HepG2 (cell line): ENCODE data around the gene CTNND1. TPM values are rescaled to one million over a fixed set of nuclear protein-coding genes. Genes with fewer than 3 reads are reported as not detected.

ENCODE experiments used
- CBFB ChIP-seq: sonication (generic); formaldehyde crosslinking; IDR thresholded peaks from 2 replicates; pipeline ENCODE4 v1.4.0; 2020; ENCODE audit warnings: missing genetic modification reagents
- FOXK1 ChIP-seq: sonication (generic); formaldehyde crosslinking; IDR thresholded peaks from 2 replicates; pipeline ENCODE4 v1.4.0; 2020; ENCODE audit warnings: low read depth, missing genetic modification reagents, borderline replicate concordance
- FOXP1 ChIP-seq, 2 experiments: fragments of 450-650 bp in 1 of 2; IDR thresholded peaks; 2 replicates each; pipeline ENCODE4 v1.6.1; 2017 to 2018; ENCODE audit warnings: antibody characterized with exemption in 1 of 2
- KAT2B ChIP-seq: fragments of 150-350 bp; IDR thresholded peaks from 2 replicates; pipeline ENCODE4 v1.6.1; 2014; ENCODE audit warnings: low read depth, low read length, borderline replicate concordance
- KDM2A ChIP-seq: sonication (generic); formaldehyde crosslinking; IDR thresholded peaks from 2 replicates; pipeline ENCODE4 v1.4.0; 2020; ENCODE audit warnings: low read depth, missing genetic modification reagents, borderline replicate concordance
- TOPORS ChIP-seq: sonication (generic); formaldehyde crosslinking; IDR thresholded peaks from 2 replicates; pipeline ENCODE4 v1.8.0; 2023; ENCODE audit warnings: mild to moderate bottlenecking, missing genetic modification reagents
- ZFP36L1 ChIP-seq: sonication (generic); formaldehyde crosslinking; IDR thresholded peaks from 2 replicates; pipeline ENCODE4 v1.8.0; 2022; ENCODE audit warnings: mild to moderate bottlenecking, missing genetic modification reagents, moderate library complexity
- ZIK1 ChIP-seq: sonication (generic); formaldehyde crosslinking; IDR thresholded peaks from 2 replicates; pipeline ENCODE4 v1.5.0; 2020; ENCODE audit warnings: mild to moderate bottlenecking, low read depth, missing genetic modification reagents, borderline replicate concordance
- ZNF468 ChIP-seq: sonication (generic); formaldehyde crosslinking; IDR thresholded peaks from 2 replicates; pipeline ENCODE4 v1.8.0; 2022; ENCODE audit warnings: mild to moderate bottlenecking, moderate library complexity, missing genetic modification reagents
- ZNF75D ChIP-seq: sonication (generic); formaldehyde crosslinking; IDR thresholded peaks from 2 replicates; pipeline ENCODE4 v1.8.1; 2023; ENCODE audit warnings: missing genetic modification reagents, mild to moderate bottlenecking, borderline replicate concordance
- ZSCAN31 ChIP-seq: sonication (generic); formaldehyde crosslinking; IDR thresholded peaks from 2 replicates; pipeline ENCODE4 v1.5.0; 2020; ENCODE audit warnings: low read depth, mild to moderate bottlenecking, missing genetic modification reagents
- polyA plus RNA-seq, 8 experiments: library from polyadenylated mRNA; depleted of rRNA in 3 of 8; stranded (reverse) in 7 of 8; unstranded in 1 of 8; fragments of >200 nt; fragmentation: Illumina TruSeq in 4 of 8; extraction: Trizol in 4 of 8; gene quantifications; 2 replicates each; pipeline versions ENCODE4 v1.2.1 to v1.2.3, GENCODE V29; 2011 to 2016; ENCODE audit warnings: low read depth in 4 of 8, missing spikeins in 1 of 8, mixed read lengths in 1 of 8; ENCODE audit not compliant: insufficient read depth in 1 of 8
- total RNA-seq, 5 experiments: library from RNA; depleted of rRNA; stranded (reverse); fragments of >200 nt; fragmentation: Illumina TruSeq; extraction: Trizol; gene quantifications; 2 replicates each; pipeline ENCODE4 v1.2.3, GENCODE V29; 2016; ENCODE audit warnings: low read depth in 1 of 5
- TF ChIP-seq, protein P1 (sequence below): sonication (generic); formaldehyde crosslinking; IDR thresholded peaks from 2 replicates; pipeline ENCODE4 v1.4.0; 2020; ENCODE audit warnings: missing genetic modification reagents, borderline replicate concordance
- TF ChIP-seq, protein P2 (sequence below): sonication (generic); formaldehyde crosslinking; IDR thresholded peaks from 2 replicates; pipeline ENCODE4 v1.8.1; 2023; ENCODE audit warnings: mild to moderate bottlenecking, inconsistent platforms, moderate library complexity, missing genetic modification reagents, borderline replicate concordance
- TF ChIP-seq, protein P3 (sequence below): sonication (generic); formaldehyde crosslinking; IDR thresholded peaks from 2 replicates; pipeline ENCODE4 v1.4.0; 2020; ENCODE audit warnings: missing genetic modification reagents
- TF ChIP-seq, protein P4 (sequence below): sonication (generic); formaldehyde crosslinking; IDR thresholded peaks from 2 replicates; pipeline ENCODE4 v1.4.0; 2020; ENCODE audit warnings: mild to moderate bottlenecking, missing genetic modification reagents
- TF ChIP-seq, protein P5 (sequence below): IDR thresholded peaks from 2 replicates; pipeline ENCODE4 v1.6.1; 2018; ENCODE audit warnings: missing genetic modification reagents, mild to moderate bottlenecking, missing compliant biosample characterization
- TF ChIP-seq, protein P6 (sequence below): IDR thresholded peaks from 2 replicates; pipeline ENCODE4 v1.6.1; 2016

The CTNND1 gene
- total and polyA plus RNA-seq, 2 of the 13 experiments (the other 11 are each of a cell fraction or from before 2014, with no cell fraction given) = 117 to 128 TPM

DNA sequence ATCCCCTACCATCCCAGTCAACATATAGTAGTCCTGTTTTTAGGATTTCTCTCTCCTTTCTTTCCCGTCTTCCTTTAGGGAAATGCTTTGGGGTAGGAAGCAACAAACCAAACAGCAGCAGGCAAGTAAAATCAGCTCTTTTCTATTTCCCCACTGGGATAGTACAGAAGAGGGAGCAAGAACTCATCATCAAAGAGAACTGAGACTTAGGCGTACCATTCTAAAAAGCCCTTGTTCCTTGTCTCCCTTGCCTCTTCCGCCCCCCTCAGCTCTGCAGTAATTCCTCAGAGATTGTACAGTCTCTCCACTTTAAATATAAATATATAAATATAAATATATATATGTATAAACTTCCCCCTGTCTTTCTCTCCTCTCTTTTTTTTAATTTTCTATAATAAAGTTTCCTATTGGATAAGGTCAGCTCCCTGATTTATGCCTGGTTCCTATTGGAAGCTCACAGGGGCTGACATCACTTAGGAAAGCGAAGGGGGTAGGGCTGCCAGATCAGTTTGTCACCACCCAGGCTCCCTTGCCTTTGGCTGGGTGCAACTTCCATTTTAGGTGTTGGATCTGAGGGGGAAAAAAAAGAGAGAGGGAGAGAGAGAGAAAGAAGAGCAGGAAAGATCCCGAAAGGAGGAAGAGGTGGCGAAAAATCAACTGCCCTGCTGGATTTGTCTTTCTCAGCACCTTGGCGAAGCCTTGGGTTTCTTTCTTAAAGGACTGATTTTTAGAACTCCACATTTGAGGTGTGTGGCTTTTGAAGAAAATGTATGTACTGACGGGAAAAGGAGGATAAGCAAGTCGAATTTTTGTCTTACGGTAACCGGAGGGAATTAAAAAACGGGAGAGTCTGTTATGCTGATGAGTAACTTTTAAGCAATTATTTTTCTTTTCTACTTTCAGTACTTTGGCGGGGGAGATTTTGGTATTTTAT is at the start of gene CTNND1 (continued):
- no peak for TF ChIP-seq ZNF75D (CRISPR knock-in tag)
- no peak for TF ChIP-seq TOPORS
- TF ChIP-seq, protein P1, sequence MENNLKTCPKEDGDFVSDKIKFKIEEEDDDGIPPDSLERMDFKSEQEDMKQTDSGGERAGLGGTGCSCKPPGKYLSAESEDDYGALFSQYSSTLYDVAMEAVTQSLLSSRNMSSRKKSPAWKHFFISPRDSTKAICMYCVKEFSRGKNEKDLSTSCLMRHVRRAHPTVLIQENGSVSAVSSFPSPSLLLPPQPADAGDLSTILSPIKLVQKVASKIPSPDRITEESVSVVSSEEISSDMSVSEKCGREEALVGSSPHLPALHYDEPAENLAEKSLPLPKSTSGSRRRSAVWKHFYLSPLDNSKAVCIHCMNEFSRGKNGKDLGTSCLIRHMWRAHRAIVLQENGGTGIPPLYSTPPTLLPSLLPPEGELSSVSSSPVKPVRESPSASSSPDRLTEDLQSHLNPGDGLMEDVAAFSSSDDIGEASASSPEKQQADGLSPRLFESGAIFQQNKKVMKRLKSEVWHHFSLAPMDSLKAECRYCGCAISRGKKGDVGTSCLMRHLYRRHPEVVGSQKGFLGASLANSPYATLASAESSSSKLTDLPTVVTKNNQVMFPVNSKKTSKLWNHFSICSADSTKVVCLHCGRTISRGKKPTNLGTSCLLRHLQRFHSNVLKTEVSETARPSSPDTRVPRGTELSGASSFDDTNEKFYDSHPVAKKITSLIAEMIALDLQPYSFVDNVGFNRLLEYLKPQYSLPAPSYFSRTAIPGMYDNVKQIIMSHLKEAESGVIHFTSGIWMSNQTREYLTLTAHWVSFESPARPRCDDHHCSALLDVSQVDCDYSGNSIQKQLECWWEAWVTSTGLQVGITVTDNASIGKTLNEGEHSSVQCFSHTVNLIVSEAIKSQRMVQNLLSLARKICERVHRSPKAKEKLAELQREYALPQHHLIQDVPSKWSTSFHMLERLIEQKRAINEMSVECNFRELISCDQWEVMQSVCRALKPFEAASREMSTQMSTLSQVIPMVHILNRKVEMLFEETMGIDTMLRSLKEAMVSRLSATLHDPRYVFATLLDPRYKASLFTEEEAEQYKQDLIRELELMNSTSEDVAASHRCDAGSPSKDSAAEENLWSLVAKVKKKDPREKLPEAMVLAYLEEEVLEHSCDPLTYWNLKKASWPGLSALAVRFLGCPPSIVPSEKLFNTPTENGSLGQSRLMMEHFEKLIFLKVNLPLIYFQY = no peak
- TF ChIP-seq, protein P2, sequence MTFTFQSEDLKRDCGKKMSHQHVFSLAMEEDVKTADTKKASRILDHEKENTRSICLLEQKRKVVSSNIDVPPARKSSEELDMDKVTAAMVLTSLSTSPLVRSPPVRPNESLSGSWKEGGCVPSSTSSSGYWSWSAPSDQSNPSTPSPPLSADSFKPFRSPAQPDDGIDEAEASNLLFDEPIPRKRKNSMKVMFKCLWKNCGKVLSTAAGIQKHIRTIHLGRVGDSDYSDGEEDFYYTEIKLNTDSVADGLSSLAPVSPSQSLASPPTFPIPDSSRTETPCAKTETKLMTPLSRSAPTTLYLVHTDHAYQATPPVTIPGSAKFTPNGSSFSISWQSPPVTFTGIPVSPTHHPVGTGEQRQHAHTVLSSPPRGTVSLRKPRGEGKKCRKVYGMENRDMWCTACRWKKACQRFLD (CRISPR knock-in tag) = no peak
- no peak for TF ChIP-seq ZNF468 (CRISPR knock-in tag)
- TF ChIP-seq, protein P3, sequence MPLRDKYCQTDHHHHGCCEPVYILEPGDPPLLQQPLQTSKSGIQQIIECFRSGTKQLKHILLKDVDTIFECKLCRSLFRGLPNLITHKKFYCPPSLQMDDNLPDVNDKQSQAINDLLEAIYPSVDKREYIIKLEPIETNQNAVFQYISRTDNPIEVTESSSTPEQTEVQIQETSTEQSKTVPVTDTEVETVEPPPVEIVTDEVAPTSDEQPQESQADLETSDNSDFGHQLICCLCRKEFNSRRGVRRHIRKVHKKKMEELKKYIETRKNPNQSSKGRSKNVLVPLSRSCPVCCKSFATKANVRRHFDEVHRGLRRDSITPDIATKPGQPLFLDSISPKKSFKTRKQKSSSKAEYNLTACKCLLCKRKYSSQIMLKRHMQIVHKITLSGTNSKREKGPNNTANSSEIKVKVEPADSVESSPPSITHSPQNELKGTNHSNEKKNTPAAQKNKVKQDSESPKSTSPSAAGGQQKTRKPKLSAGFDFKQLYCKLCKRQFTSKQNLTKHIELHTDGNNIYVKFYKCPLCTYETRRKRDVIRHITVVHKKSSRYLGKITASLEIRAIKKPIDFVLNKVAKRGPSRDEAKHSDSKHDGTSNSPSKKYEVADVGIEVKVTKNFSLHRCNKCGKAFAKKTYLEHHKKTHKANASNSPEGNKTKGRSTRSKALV (CRISPR knock-in tag) = no peak
- no peak for TF ChIP-seq ZSCAN31 (CRISPR knock-in tag)
- no peak for TF ChIP-seq ZFP36L1 (CRISPR knock-in tag)
- no peak for TF ChIP-seq KAT2B
- TF ChIP-seq, protein P4, sequence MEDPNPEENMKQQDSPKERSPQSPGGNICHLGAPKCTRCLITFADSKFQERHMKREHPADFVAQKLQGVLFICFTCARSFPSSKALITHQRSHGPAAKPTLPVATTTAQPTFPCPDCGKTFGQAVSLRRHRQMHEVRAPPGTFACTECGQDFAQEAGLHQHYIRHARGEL (CRISPR knock-in tag) = no peak
- no peak for TF ChIP-seq KDM2A (CRISPR knock-in tag)
- TF ChIP-seq ZIK1 (CRISPR knock-in tag) = no peak
- TF ChIP-seq, protein P5, sequence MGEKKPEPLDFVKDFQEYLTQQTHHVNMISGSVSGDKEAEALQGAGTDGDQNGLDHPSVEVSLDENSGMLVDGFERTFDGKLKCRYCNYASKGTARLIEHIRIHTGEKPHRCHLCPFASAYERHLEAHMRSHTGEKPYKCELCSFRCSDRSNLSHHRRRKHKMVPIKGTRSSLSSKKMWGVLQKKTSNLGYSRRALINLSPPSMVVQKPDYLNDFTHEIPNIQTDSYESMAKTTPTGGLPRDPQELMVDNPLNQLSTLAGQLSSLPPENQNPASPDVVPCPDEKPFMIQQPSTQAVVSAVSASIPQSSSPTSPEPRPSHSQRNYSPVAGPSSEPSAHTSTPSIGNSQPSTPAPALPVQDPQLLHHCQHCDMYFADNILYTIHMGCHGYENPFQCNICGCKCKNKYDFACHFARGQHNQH (CRISPR knock-in tag) = peak; percentile 69; the same call in 1 of the 2 replicates
- no peak for TF ChIP-seq FOXP1 (IDR thresholded peaks at IDR 0.05)
- 0 out of 2 replicates have a peak, but pooled peaks have one; percentile 13 for TF ChIP-seq FOXP1 (CRISPR knock-in tag; IDR thresholded peaks at IDR 0.05)
- TF ChIP-seq, protein P6, sequence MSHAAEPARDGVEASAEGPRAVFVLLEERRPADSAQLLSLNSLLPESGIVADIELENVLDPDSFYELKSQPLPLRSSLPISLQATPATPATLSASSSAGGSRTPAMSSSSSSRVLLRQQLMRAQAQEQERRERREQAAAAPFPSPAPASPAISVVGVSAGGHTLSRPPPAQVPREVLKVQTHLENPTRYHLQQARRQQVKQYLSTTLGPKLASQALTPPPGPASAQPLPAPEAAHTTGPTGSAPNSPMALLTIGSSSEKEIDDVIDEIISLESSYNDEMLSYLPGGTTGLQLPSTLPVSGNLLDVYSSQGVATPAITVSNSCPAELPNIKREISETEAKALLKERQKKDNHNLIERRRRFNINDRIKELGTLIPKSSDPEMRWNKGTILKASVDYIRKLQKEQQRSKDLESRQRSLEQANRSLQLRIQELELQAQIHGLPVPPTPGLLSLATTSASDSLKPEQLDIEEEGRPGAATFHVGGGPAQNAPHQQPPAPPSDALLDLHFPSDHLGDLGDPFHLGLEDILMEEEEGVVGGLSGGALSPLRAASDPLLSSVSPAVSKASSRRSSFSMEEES (CRISPR knock-in tag) = peak; percentile 31; the same call in 1 of the 2 replicates
- no peak for TF ChIP-seq CBFB (CRISPR knock-in tag)
- TF ChIP-seq FOXK1 = peak; percentile 31; the same call in 1 of the 2 replicates
